CD14-positive monocyte (primary cell): ENCODE data around the gene VWA1. TPM values are rescaled to one million over a fixed set of nuclear protein-coding genes. Genes with fewer than 3 reads are reported as not detected.
"Not testable (repeated sequence)": the region's sequence is repeated elsewhere in the genome, so short reads cannot be mapped to it uniquely, and the experiment has no call there.

Source experiments
- DNase-seq, 3 donors: peaks; one replicate each; pipeline ENCODE4 v3.0.0-alpha.2; 2011 to 2022
- H2AFZ ChIP-seq: 2 replicates; pipeline ENCODE4 v1.6.0; 2012; ENCODE audit warnings: mild to moderate bottlenecking, low read depth, low read length, inconsistent platforms; ENCODE audit not compliant: insufficient read depth, poor library complexity, severe bottlenecking
- H3K27ac ChIP-seq, 2 donors: 1 replicate in 1 of 2; 2 replicates in 1 of 2; pipeline ENCODE4 v1.5.1; 2012 to 2013; ENCODE audit warnings: low read length in 2 of 2, control low read depth in 1 of 2, inconsistent platforms in 1 of 2, low read depth in 1 of 2, mild to moderate bottlenecking in 1 of 2
- H3K27me3 ChIP-seq, 2 donors: one replicate each; pipeline versions ENCODE4 v1.6.0 to v1.6.1; 2011 to 2013; ENCODE audit warnings: low read length in 2 of 2; ENCODE audit not compliant: control insufficient read depth in 2 of 2, insufficient read depth in 2 of 2
- H3K36me3 ChIP-seq, 2 donors: replicated peaks in 1 of 2; 1 replicate in 1 of 2; 2 replicates in 1 of 2; pipeline versions ENCODE4 v1.5.1 to v1.6.1; 2012 to 2013; ENCODE audit warnings: low read length in 2 of 2, control low read depth in 1 of 2, inconsistent platforms in 1 of 2, mild to moderate bottlenecking in 1 of 2; ENCODE audit not compliant: insufficient read depth in 2 of 2, control insufficient read depth in 1 of 2
- H3K4me1 ChIP-seq, 2 donors: 1 replicate in 1 of 2; 2 replicates in 1 of 2; pipeline versions ENCODE4 v1.5.1 to v1.6.1; 2012 to 2013; ENCODE audit warnings: low read length in 2 of 2, control low read depth in 1 of 2, inconsistent platforms in 1 of 2, mild to moderate bottlenecking in 1 of 2, moderate library complexity in 1 of 2; ENCODE audit not compliant: insufficient read depth in 2 of 2, control insufficient read depth in 1 of 2
- H3K4me2 ChIP-seq: replicated peaks from 2 replicates; pipeline ENCODE3; 2012; ENCODE audit warnings: low read length, moderate library complexity, mild to moderate bottlenecking; ENCODE audit not compliant: poor library complexity, severe bottlenecking; ENCODE audit errors: extremely low read depth
- H3K4me3 ChIP-seq, 3 experiments: fragments of 200-600 bp in 1 of 3; sonication (generic) in 1 of 3; replicated peaks in 1 of 3; 1 replicate in 2 of 3; 2 replicates in 1 of 3; pipeline ENCODE4 v1.5.1; 2011 to 2013; ENCODE audit warnings: low read length in 3 of 3, mild to moderate bottlenecking in 3 of 3, control low read depth in 2 of 3, low read depth in 2 of 3, inconsistent platforms in 1 of 3, moderate library complexity in 1 of 3
- H3K79me2 ChIP-seq: 2 replicates; pipeline ENCODE4 v1.6.0; 2012; ENCODE audit warnings: mild to moderate bottlenecking, control low read depth, inconsistent platforms, low read length, moderate library complexity; ENCODE audit not compliant: insufficient read depth
- H3K9ac ChIP-seq: 2 replicates; pipeline ENCODE4 v1.6.0; 2017; ENCODE audit warnings: low read length, mild to moderate bottlenecking; ENCODE audit not compliant: insufficient read depth, poor library complexity, severe bottlenecking
- H3K9me3 ChIP-seq, 2 donors: replicated peaks in 1 of 2; 1 replicate in 1 of 2; 2 replicates in 1 of 2; pipeline versions ENCODE4 v1.5.1 to v1.6.1; 2012 to 2013; ENCODE audit warnings: low read length in 2 of 2, control low read depth in 1 of 2; ENCODE audit not compliant: control insufficient read depth in 1 of 2, insufficient read depth in 1 of 2
- H4K20me1 ChIP-seq: 2 replicates; pipeline ENCODE4 v1.6.0; 2012; ENCODE audit warnings: mild to moderate bottlenecking, low read length, control low read depth, moderate library complexity; ENCODE audit not compliant: insufficient read depth
- H3K27ac Mint-ChIP-seq, 7 donors: one replicate each; pipeline ENCODE4 v1.8.0; 2020; ENCODE audit warnings: mild to moderate bottlenecking in 7 of 7, mixed read lengths in 7 of 7, moderate library complexity in 6 of 7, inconsistent platforms in 2 of 7
- H3K27me3 Mint-ChIP-seq, 3 donors: one replicate each; pipeline ENCODE4 v1.8.0; 2021 to 2022; ENCODE audit warnings: low read depth in 3 of 3, mild to moderate bottlenecking in 3 of 3, mixed read lengths in 3 of 3, moderate library complexity in 3 of 3, inconsistent platforms in 1 of 3
- H3K36me3 Mint-ChIP-seq, 2 donors: one replicate each; pipeline ENCODE4 v1.8.0; 2020; ENCODE audit warnings: mixed read lengths in 2 of 2, inconsistent platforms in 1 of 2, mild to moderate bottlenecking in 1 of 2
- H3K4me1 Mint-ChIP-seq: one replicate; pipeline ENCODE4 v1.8.0; 2020; ENCODE audit warnings: mild to moderate bottlenecking, mixed read lengths
- H3K4me3 Mint-ChIP-seq, 2 donors: one replicate each; pipeline ENCODE4 v1.8.0; 2020; ENCODE audit warnings: mild to moderate bottlenecking in 2 of 2, mixed read lengths in 2 of 2, moderate library complexity in 1 of 2
- H3K9me3 Mint-ChIP-seq, 7 donors: one replicate each; pipeline ENCODE4 v1.8.0; 2020 to 2022; ENCODE audit warnings: mixed read lengths in 7 of 7, mild to moderate bottlenecking in 6 of 7, moderate library complexity in 6 of 7, inconsistent platforms in 2 of 7
- CTCF ChIP-seq: fragments of 200-600 bp; IDR thresholded peaks from one replicate; pipeline ENCODE4 v1.8.0; 2022; ENCODE audit warnings: antibody characterized with exemption, mild to moderate bottlenecking
- WGBS: methylation state at CpG from one replicate; pipeline ENCODE4 v1.1.5; 2013; ENCODE audit warnings: missing lambda C conversion rate; ENCODE audit not compliant: insufficient coverage; 5-methylcytosine and 5-hydroxymethylcytosine counted together
- intact Hi-C, 2 donors: fragments of 100-400 bp; cut with micrococcal nuclease; formaldehyde crosslinking; loops; one replicate each; pipeline versions ENCODE4 v1.15.0 to v1.15.1; 2023
- polyA plus RNA-seq, 3 donors: library from polyadenylated mRNA; depleted of rRNA in 1 of 3; unstranded in 2 of 3; stranded (reverse) in 1 of 3; fragments of 300-500 nt in 2 of 3; fragments of >200 nt in 1 of 3; fragmentation: Illumina TruSeq in 2 of 3; gene quantifications; 1 replicate in 2 of 3; 2 replicates in 1 of 3; pipeline ENCODE4 v1.2.3, GENCODE V29; 2012 to 2021

VWA1 gene
- polyA plus RNA-seq, 3 donors, result not detected

DNA sequence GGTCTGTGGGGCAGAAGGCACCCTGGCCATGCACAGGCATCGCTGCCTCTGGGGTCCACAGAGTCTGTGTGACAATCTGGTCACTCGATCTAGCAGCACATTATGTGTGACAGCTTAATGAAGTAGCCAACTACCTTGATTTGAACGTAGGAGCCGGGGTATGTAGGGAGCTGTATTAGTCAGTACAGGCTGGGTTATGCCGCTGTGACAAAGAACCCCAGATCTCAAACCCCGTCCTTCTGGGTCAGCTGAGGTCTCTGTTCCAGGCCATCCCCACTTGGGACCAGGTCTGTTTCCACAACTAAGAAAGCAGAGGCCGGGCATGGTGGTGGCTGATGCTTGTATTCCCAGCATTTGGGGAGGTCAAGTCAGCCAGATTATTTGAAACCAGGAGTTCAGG, 27.8 kb downstream of the VWA1 start:
- H3K27ac ChIP-seq, result no peak overlapping the region
- DNase-seq, result no peak
- intact Hi-C loops, result no loop called here
- peaks cover 0 to 6% of the 10 kb centered on the region in 2 donors for H3K27me3 ChIP-seq
- no peak overlapping the region for H3K4me2 ChIP-seq
- Mint-ChIP-seq H3K4me1 (no peaks in the 10 kb centered on the region), H3K27ac (no peak overlapping the region), H3K36me3 (no peaks in the 10 kb centered on the region), H3K27me3 (peaks cover 6 to 29% (median 14%) of the 10 kb centered on the region in 3 donors), H3K4me3 (no peak overlapping the region), H3K9me3 (peaks cover 0 to 8% (median 0%) of the 10 kb centered on the region in 7 donors)
- H4K20me1 ChIP-seq, result no peaks in the 10 kb centered on the region
- H3K9ac ChIP-seq, result no peak overlapping the region
- no peaks in the 10 kb centered on the region for H3K9me3 ChIP-seq
- WGBS, result 90% methylated on average over 7 of the region's 7 CpGs
- no peaks in the 10 kb centered on the region for H3K79me2 ChIP-seq
- H3K4me1 ChIP-seq, result no peaks in the 10 kb centered on the region
- no peak overlapping the region for H3K4me3 ChIP-seq
- H2AFZ ChIP-seq, result no peak overlapping the region
- no peaks in the 10 kb centered on the region for H3K36me3 ChIP-seq
- TF ChIP-seq CTCF, result no peak

DNA sequence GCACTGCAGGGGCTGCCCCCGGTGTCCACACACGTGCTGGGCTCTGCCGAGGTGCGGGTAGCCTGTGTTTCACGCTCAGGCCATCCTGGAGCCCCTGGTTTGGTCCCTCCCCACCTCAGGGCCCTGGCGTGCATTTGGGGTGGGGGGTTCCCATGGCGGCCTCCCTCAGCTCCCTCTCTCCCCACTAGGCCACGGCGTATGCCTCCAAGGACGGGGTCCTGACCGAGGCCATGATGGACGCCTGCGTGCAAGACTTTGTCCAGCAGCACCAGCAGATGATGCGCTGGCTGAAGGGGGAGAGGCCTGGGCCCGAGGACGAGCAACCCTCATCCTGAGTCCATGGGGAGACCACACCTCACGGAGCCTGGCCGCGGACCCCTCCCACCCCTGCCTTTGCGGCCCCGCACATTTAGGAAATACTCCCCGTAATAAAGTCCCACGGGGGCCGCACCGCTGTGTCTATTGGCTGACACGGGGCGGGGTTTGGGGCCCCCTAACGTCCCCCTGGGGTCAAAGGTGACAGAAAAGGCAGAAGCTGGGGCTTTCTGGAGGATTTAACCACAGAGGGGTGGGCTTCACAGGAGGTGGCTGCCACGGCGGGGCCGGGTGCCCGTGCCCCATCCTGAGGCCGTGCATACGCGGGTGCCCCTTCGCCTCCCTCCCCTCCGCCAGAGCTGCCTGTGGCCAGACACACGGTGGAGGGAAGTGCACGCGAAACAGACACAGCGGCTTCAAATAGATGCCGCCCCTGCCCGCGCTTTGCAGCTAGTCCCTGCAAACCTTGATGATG, 32.9 kb downstream of the VWA1 start:
- intact Hi-C loops, DNase-seq, H4K20me1 ChIP-seq, H3K9me3 ChIP-seq, H3K36me3 ChIP-seq, H3K4me3 ChIP-seq, H3K27me3 Mint-ChIP-seq, H3K27ac Mint-ChIP-seq, H3K4me3 Mint-ChIP-seq, H3K27ac ChIP-seq, H3K9me3 Mint-ChIP-seq, H3K36me3 Mint-ChIP-seq, H3K4me2 ChIP-seq, H3K9ac ChIP-seq, H2AFZ ChIP-seq, H3K27me3 ChIP-seq: not testable (repeated sequence)
- Histone ChIP-seq H3K79me2 (peaks cover 10% of the 10 kb centered on the region), H3K4me1 (peaks cover 15 to 19% of the 10 kb centered on the region in 2 donors)
- H3K4me1 Mint-ChIP-seq, result peaks cover 19% of the 10 kb centered on the region
- 83% methylated on average over 3 of the region's 44 CpGs for WGBS
